Transverse colon (tissue), 4 donors: ENCODE results near the gene MIR17HG.

Source experiments
- EP300 ChIP-seq: sonication (generic); formaldehyde crosslinking; IDR thresholded peaks from one replicate; pipeline ENCODE4 v1.6.1; 2017; ENCODE audit warnings: antibody characterized with exemption, low read depth
- POLR2A ChIP-seq: fragments of 450-650 bp; IDR thresholded peaks from one replicate; pipeline ENCODE4 v1.6.1; 2016; ENCODE audit warnings: antibody characterized with exemption, mild to moderate bottlenecking, moderate library complexity
- POLR2AphosphoS5 ChIP-seq, 3 donors: sonication (generic); formaldehyde crosslinking; IDR thresholded peaks; one replicate each; pipeline ENCODE4 v1.6.1; 2016; ENCODE audit warnings: antibody characterized with exemption in 3 of 3
- TF ChIP-seq, protein P1 (sequence below), 5 experiments: fragments of 200-600 bp in 3 of 5; fragments of 450-650 bp in 2 of 5; sonication (generic) in 3 of 5; IDR thresholded peaks; 1 replicate in 2 of 5; 2 replicates in 3 of 5; pipeline ENCODE4 v1.5.1; 2016 to 2017; ENCODE audit warnings: antibody characterized with exemption in 5 of 5, inconsistent platforms in 3 of 5, mild to moderate bottlenecking in 2 of 5, moderate library complexity in 1 of 5

DNA sequence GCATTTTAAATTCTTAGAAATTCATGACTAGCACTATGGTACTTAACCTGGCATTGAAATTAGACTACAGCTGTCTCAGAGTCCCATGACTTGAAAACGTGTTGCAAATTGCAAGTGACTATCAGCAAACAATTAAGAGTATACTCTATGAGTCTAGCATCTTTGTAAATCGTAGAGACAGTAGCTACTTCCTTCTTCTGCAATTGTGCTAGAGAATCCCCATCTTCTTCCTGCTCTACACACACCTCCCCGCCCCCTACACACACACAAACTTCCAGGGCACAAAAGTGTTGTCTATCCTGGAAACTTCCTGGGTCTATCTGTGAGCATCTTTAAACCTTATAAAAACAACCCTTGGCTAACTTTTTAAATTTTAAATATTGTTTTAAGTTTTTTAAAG is 35.2 kb upstream of the MIR17HG start:
- TF ChIP-seq, protein P1, sequence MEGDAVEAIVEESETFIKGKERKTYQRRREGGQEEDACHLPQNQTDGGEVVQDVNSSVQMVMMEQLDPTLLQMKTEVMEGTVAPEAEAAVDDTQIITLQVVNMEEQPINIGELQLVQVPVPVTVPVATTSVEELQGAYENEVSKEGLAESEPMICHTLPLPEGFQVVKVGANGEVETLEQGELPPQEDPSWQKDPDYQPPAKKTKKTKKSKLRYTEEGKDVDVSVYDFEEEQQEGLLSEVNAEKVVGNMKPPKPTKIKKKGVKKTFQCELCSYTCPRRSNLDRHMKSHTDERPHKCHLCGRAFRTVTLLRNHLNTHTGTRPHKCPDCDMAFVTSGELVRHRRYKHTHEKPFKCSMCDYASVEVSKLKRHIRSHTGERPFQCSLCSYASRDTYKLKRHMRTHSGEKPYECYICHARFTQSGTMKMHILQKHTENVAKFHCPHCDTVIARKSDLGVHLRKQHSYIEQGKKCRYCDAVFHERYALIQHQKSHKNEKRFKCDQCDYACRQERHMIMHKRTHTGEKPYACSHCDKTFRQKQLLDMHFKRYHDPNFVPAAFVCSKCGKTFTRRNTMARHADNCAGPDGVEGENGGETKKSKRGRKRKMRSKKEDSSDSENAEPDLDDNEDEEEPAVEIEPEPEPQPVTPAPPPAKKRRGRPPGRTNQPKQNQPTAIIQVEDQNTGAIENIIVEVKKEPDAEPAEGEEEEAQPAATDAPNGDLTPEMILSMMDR (IDR thresholded peaks at IDR 0.05) = no peak
- TF ChIP-seq POLR2A = no peak
- no peak for TF ChIP-seq EP300
- TF ChIP-seq POLR2AphosphoS5 (IDR thresholded peaks at IDR 0.05) = no peak
